Activated T-cell treated with anti-CD3 and anti-CD28 coated beads for 48 hours (primary cell): ENCODE results near the gene ARL3.
A peak's percentile ranks its signal among the peaks of the same experiment; 100 is the strongest.
"Not testable (repeated sequence)": the region's sequence is repeated elsewhere in the genome, so short reads cannot be mapped to it uniquely, and the experiment has no call there.

Experiments
- DNase-seq: peaks from one replicate; pipeline ENCODE4 v3.0.0-alpha.2; 2020; ENCODE audit warnings: low read depth

ARL3 gene

GRCh38 chr10:102673236-102673818 is 40.9 kb downstream of the ARL3 start:
- no peak for DNase-seq

- DNase-seq = no peak
Observed at GRCh38 chr10:102670871-102671434, 43.2 kb downstream of the ARL3 start.

GRCh38 chr10:102670065-102670670 is 44.0 kb downstream of the ARL3 start:
- DNase-seq = no peak

- no peak for DNase-seq
Observed at GRCh38 chr10:102669206-102670064, 44.8 kb downstream of the ARL3 start.

DNA sequence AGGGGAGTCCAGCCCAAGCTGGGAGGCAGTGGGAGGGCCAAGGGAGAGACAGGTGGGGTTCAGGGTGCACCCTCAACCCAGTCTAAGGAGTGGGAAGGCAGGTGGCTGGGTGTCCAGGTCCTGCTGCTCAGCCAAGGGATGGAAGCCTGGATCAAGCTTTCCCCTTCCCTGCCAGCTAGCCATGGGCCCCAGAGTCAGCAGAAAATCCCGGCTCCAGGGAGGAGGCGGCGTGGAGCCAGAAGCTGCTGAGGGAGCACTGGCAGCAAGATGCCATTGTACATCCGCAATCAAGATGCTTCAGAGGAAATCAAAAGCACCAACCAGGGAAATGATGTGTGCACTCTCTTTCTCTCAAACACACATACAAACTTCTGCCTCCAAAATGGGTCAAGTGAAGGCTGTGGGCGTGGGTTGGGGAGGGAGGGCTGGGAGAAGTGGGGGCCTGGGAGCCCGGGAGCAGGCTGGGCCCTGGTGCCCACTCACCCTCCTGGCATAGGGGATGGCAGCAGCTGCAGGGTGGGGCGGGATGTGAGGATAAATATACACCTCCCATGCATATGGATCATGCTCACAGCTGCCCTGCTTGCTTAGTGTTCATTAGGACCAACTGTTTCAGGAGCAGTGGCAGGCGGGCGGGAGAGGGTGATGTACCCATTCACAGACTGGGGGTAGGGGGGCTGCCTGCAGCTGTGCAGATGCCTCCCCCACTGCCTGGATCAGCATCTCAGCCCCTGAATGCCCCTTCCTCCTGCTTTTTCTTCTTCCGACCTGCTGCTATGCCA is 45.7 kb downstream of the ARL3 start:
- no peak for DNase-seq

DNA sequence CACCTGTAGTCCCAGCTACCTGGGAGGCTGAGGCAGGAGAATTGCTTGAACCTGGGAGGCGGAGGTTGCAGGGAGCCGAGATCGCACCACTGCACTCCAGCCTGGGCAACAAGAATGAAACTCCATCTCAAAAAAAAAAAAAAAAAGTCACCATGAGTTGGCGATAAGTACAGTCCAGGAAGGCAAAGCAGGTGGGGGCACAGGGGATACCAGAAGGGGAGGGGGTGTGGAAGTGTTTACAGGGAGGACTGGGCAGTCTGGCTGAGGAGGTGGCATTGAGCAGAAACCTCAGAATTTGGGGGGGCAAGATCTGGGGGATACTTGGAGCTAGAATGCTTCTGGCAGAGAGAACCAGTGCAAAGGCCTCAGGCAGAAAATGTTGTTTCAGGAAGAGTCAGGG is 46.8 kb downstream of the ARL3 start:
- not testable (repeated sequence) for DNase-seq

DNA sequence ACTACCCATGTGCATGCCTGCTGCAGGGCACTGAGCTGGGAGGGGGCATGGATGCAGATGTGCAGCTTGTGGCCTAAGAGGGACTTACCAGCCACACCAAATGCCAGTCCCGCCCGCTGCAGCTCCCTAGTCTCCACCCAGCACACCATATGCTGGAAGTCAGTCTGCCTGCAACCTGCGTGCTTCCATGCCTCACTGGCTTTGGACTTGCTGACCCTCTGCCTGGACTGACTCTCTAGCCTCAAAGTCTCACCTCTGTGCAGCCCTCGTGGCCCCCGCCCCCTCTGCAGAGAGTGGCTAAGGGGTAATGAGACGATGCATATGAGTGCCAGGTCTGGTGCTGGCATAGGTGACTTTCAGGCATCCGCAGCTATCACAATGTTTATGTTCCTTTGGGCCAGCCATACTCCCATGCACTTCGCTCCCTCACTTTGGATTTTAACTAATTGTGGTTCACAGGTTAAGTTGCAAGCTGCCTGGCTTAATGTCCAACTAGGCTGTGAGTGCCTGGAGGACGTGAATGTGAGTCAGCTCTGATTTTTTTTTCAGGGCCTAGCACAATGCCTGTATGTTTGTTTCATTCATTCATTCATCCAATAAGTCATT is 48.2 kb downstream of the ARL3 start:
- DNase-seq = no peak

GRCh38 chr10:102661658-102662028 is 52.6 kb downstream of the ARL3 start:
- DNase-seq = no peak

GRCh38 chr10:102660888-102661657 is 53.1 kb downstream of the ARL3 start:
- peak; percentile 73 for DNase-seq

DNA sequence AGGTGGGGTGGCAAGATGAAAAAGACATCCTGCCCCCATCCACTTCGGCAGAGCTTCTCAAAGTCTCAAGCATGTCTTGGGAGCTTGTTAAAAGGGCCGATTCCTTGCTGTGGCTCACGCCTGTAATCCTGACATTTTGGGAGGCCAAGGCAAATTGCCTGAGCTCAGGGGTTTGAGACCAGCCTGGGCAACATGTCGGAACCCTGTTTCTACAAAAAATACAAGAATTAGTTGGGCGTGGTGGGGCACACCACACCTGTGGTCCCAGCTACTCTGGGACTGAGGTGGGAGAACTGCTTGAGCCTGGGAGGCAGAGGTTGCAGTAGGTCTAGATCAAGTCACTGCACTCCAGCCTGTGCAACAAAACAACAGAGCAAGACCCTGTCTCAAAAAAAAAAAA is 55.4 kb downstream of the ARL3 start:
- DNase-seq = no peak

DNA sequence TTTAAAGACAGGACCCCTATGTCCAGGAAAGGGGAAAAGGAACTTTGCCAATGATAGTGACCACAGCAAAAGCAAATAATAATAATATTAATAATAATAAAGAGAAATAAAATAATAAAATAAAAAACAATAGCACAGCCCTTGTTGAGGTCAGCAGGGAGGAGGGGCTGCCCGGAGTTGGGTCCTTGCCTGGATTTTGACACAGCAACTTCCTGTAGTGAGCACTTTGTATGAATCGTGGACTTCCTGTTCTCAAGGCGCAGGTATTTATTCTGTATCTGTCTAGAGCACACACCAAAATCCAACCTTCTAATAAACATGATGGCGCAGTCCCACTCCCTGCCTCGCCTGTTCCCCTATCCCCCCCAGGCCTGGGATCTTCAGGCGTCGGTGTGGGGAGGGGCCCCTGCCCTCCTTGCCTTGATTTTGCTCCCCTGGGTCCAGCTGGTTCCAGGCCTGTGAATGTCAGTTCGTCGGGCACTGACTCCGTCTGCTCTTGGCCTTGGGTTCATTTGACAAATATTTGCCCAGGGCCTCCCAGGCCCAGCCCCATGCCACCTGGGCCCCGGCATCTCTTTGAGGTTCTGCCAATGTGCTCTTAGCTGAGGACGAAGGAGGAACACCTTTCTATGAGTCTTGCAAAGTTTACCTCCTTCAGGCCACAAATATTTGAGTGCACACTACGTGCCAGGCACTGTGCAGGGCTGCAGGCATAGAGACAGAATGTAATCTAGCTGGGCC is 56.0 kb downstream of the ARL3 start:
- DNase-seq = no peak

DNA sequence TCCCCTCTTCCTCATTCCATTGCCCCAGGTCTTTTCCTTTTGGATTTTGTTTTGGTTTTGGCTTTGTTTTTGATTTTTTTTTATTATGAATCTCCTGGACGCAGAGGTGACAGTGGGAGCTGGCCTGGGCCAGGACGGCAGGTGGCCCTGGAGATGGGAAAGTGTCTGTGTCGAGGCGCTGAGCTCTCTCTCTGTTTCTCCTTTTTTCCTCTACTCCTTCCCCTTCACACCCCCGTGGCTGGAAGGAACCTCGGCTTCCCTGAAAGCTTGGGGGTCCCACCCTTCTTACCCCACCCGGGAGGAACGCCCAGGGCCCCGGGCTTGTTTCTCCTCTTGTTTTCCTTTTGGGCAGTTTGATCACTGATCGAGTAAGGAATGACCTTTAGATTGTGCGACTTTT is 56.7 kb downstream of the ARL3 start:
- DNase-seq = no peak

GRCh38 chr10:102656791-102657371 is 57.3 kb downstream of the ARL3 start:
- DNase-seq = no peak

GRCh38 chr10:102656026-102656425 is 58.2 kb downstream of the ARL3 start:
- DNase-seq = no peak

GRCh38 chr10:102654969-102655368 is 59.2 kb downstream of the ARL3 start:
- no peak for DNase-seq

GRCh38 chr10:102654566-102654965 is 59.6 kb downstream of the ARL3 start:
- DNase-seq = no peak

DNA sequence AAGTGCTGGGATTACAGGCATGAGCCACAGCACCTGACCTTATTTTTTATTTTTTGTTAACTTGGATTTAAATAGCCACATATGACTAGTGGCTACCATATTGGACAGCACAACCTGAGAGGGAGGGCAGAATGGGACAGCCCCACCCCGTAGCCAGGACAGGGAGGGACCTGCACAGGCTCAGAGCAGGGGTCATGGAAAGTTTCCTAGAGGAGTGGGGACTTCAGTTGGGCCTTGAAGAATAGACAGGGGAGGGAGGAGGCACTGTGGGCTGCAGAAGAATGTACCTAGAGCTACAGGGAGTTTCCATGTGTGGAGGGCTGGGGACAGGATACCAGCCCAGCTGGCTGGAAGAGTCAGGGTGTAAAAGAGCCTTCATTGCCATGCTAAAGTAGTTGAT is 61.1 kb downstream of the ARL3 start:
- no peak for DNase-seq

- no peak for DNase-seq
Observed at GRCh38 chr10:102652170-102652916, 61.9 kb downstream of the ARL3 start.
